Spleen (tissue), 11 donors: Measurements from ENCODE around the gene RASGEF1B. TPM values are rescaled to one million over a fixed set of nuclear protein-coding genes. Genes with fewer than 3 reads are reported as not detected.

Source experiments
- DNase-seq: peaks from one replicate; pipeline ENCODE4 v3.0.0-alpha.2; 2020
- H3K27ac ChIP-seq, 8 donors: fragments of 200-600 bp; sonication (generic) in 7 of 8; 1 replicate in 4 of 8; 2 replicates in 4 of 8; pipeline versions ENCODE4 v1.5.0 to v1.8.0; 2016 to 2021; ENCODE audit warnings: inconsistent platforms in 4 of 8, mild to moderate bottlenecking in 4 of 8, moderate library complexity in 1 of 8
- H3K27me3 ChIP-seq, 7 donors: fragments of 200-600 bp; sonication (generic) in 6 of 7; replicated peaks in 1 of 7; 1 replicate in 4 of 7; 2 replicates in 3 of 7; pipeline versions ENCODE4 v1.5.0 to v1.8.0; 2016 to 2021; ENCODE audit warnings: inconsistent platforms in 3 of 7, mild to moderate bottlenecking in 1 of 7
- H3K36me3 ChIP-seq, 6 donors: fragments of 200-600 bp; sonication (generic) in 5 of 6; 1 replicate in 4 of 6; 2 replicates in 2 of 6; pipeline versions ENCODE4 v1.5.0 to v1.8.0; 2016 to 2021; ENCODE audit warnings: inconsistent platforms in 2 of 6
- H3K4me1 ChIP-seq, 6 donors: fragments of 200-600 bp; sonication (generic) in 5 of 6; 1 replicate in 3 of 6; 2 replicates in 3 of 6; pipeline versions ENCODE4 v1.5.0 to v1.8.0; 2016 to 2021; ENCODE audit warnings: inconsistent platforms in 3 of 6
- H3K4me3 ChIP-seq, 8 donors: fragments of 200-600 bp; sonication (generic) in 7 of 8; 1 replicate in 4 of 8; 2 replicates in 4 of 8; pipeline versions ENCODE4 v1.5.0 to v1.8.0; 2016 to 2021; ENCODE audit warnings: inconsistent platforms in 4 of 8, mild to moderate bottlenecking in 4 of 8, moderate library complexity in 2 of 8
- H3K9me3 ChIP-seq, 8 donors: fragments of 200-600 bp; sonication (generic) in 7 of 8; 1 replicate in 4 of 8; 2 replicates in 4 of 8; pipeline versions ENCODE4 v1.5.0 to v1.8.0; 2016 to 2021; ENCODE audit warnings: inconsistent platforms in 4 of 8
- POLR2A ChIP-seq, 3 donors: fragments of 450-650 bp; IDR thresholded peaks; one replicate each; pipeline ENCODE4 v1.5.1; 2017; ENCODE audit warnings: antibody characterized with exemption in 3 of 3, mild to moderate bottlenecking in 1 of 3
- POLR2AphosphoS5 ChIP-seq, 3 donors: sonication (generic); formaldehyde crosslinking; IDR thresholded peaks; one replicate each; pipeline ENCODE4 v1.5.1; 2017; ENCODE audit warnings: antibody characterized with exemption in 3 of 3
- WGBS, 5 donors: extraction: QIAGEN DNeasy Blood & Tissue Kit in 3 of 5; methylation state at CpG; one replicate each; pipeline versions ENCODE4 v1.1.5 to v1.1.7; 2013 to 2018; 5-methylcytosine and 5-hydroxymethylcytosine counted together
- intact Hi-C: fragments of 100-400 bp; cut with DNase I; formaldehyde crosslinking; loops from one replicate; pipeline ENCODE4 v1.15.0; 2023; ENCODE audit warnings: low total_unique reads
- polyA plus RNA-seq, 3 donors: library from polyadenylated mRNA; stranded (reverse); fragments of 200-250 nt; gene quantifications; one replicate each; pipeline ENCODE4 v1.2.1, GENCODE V29; 2013
- total RNA-seq, 7 donors: library from RNA; depleted of rRNA in 3 of 7; stranded (reverse); fragments of >200 nt in 3 of 7; fragmentation: NEBNext Ultra II Directional in 4 of 7; extraction: Animal tissue kit (Norgen Biotek cat#: 25700) in 4 of 7; gene quantifications; one replicate each; pipeline versions ENCODE4 v1.1.0 to v1.2.1, GENCODE V29; 2016 to 2021
- TF ChIP-seq, protein P1 (sequence below), 11 experiments: fragments of 200-600 bp in 7 of 11; fragments of 450-650 bp in 4 of 11; sonication (generic) in 4 of 11; IDR thresholded peaks in 8 of 11; conservative IDR thresholded peaks in 3 of 11; 1 replicate in 7 of 11; 2 replicates in 4 of 11; pipeline versions ENCODE4 v1.4.0 to v1.8.0; 2016 to 2021; ENCODE audit warnings: antibody characterized with exemption in 11 of 11, inconsistent platforms in 4 of 11, mild to moderate bottlenecking in 1 of 11
- donor health status: healthy with polysubstance abuse.
- donor health status: DM: no; HTN: no; CAD: no; lungs with moderate emphysema.
- donor health status: DM: no; HTN: no; CAD: no.
- donor health status: Bipolar disorder and iron deficiency.
- donor health status: healthy.
- donor health status: DM: no; HTN: no; CAD: no.
- donor health status: DM: yes; HTN: yes; CAD: no.

The RASGEF1B gene
- total and polyA plus RNA-seq, 10 donors: 9.4 to 69.5 (median 32.0) TPM

DNA sequence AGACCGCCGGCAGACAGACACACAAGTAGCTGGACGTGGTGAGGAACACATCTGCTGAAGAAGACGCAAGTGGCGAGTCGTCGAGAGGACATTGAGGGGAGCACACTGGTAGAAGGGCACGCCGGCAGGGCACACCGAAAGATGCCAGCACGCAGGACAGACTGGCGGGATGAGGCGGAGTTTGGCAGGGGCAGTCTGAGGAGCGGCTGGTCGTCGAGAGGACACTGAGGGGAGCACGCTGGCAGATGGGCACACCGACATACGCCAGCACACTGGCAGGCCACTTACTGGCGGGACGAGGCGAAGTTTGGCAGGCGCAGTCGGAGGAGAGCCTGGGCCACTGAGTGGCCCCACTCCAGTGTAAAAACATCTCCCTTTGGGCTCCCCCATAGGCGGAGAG, 42.1 kb downstream of the RASGEF1B start:
- no peaks in the 10 kb centered on the region for H3K27me3 ChIP-seq
- WGBS, 5 donors: 96 to 99% (median 98%) methylated on average over 25 of the region's 25 CpGs
- no peaks in the 10 kb centered on the region for H3K4me1 ChIP-seq
- H3K9me3 ChIP-seq: no peaks in the 10 kb centered on the region
- intact Hi-C loops: no loop called here
- H3K4me3 ChIP-seq: no peak overlapping the region
- DNase-seq: no peak
- peak in 1 of 3 donors; percentile 50 for TF ChIP-seq POLR2AphosphoS5 (IDR thresholded peaks at IDR 0.05)
- TF ChIP-seq, protein P1, sequence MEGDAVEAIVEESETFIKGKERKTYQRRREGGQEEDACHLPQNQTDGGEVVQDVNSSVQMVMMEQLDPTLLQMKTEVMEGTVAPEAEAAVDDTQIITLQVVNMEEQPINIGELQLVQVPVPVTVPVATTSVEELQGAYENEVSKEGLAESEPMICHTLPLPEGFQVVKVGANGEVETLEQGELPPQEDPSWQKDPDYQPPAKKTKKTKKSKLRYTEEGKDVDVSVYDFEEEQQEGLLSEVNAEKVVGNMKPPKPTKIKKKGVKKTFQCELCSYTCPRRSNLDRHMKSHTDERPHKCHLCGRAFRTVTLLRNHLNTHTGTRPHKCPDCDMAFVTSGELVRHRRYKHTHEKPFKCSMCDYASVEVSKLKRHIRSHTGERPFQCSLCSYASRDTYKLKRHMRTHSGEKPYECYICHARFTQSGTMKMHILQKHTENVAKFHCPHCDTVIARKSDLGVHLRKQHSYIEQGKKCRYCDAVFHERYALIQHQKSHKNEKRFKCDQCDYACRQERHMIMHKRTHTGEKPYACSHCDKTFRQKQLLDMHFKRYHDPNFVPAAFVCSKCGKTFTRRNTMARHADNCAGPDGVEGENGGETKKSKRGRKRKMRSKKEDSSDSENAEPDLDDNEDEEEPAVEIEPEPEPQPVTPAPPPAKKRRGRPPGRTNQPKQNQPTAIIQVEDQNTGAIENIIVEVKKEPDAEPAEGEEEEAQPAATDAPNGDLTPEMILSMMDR (IDR thresholded peaks at IDR 0.05 in 8 of 11, conservative IDR thresholded peaks at IDR 0.05 in 3 of 11): no peak
- TF ChIP-seq POLR2A (IDR thresholded peaks at IDR 0.05): no peak
- H3K36me3 ChIP-seq: peaks cover 0 to 100% (median 75%) of the 10 kb centered on the region in 6 donors
- no peak overlapping the region for H3K27ac ChIP-seq

DNA sequence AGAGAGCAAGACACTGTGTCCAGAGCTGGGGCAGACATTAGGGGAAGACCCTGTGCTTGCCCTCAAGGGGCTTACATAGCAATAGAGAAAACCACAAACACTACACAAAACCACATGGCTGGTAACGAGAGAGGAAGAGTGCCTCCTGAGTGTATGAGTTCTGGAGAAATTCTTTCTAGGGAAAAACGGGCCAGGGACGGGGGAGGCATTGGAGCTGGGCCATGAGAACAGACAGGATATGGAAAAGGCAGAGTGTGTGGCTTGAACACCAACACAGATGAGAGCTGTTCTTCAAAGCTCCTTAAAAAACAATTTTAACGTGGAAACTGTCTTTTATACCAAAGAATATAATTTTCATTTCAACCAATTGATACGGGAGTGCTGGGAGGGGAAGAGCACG, 42.7 kb downstream of the RASGEF1B start:
- intact Hi-C loops: no loop called here
- H3K27ac ChIP-seq: no peak overlapping the region
- no peaks in the 10 kb centered on the region for H3K27me3 ChIP-seq
- no peaks in the 10 kb centered on the region for H3K9me3 ChIP-seq
- WGBS, 5 donors: 76 to 82% (median 80%) methylated on average over 6 of the region's 6 CpGs
- H3K4me1 ChIP-seq: no peaks in the 10 kb centered on the region
- DNase-seq: no peak
- H3K4me3 ChIP-seq: no peak overlapping the region
- peaks cover 0 to 98% (median 70%) of the 10 kb centered on the region in 6 donors for H3K36me3 ChIP-seq
- no peak for TF ChIP-seq POLR2A (IDR thresholded peaks at IDR 0.05)
- TF ChIP-seq, protein P1 (IDR thresholded peaks at IDR 0.05 in 8 of 11, conservative IDR thresholded peaks at IDR 0.05 in 3 of 11): no peak
- no peak for TF ChIP-seq POLR2AphosphoS5 (IDR thresholded peaks at IDR 0.05)

DNA sequence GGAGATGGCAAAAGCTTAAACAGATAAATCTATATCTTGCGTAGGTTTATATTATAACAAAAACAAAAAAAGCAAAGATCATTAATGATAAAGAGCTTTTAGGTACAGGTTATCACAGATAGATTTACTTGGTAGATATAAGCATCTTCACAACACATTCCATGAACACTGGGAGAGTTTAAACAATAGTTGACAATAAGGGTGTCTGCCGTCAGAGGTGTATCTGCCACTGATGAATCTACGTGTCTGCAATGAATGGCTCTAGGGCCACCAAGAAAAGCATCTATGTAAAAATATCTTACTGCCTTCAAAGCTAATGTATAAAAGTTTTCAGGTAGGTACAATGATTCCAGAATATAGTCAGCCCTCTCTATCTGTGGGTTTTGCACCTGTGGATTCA, 43.7 kb downstream of the RASGEF1B start:
- no peak overlapping the region for H3K4me3 ChIP-seq
- WGBS, 5 donors: 84 to 93% (median 88%) methylated on average over 3 of the region's 3 CpGs
- peaks cover 0 to 1% (median 0%) of the 10 kb centered on the region in 6 donors for H3K4me1 ChIP-seq
- H3K9me3 ChIP-seq: no peaks in the 10 kb centered on the region
- H3K27me3 ChIP-seq: no peaks in the 10 kb centered on the region
- TF ChIP-seq, protein P1 (IDR thresholded peaks at IDR 0.05 in 8 of 11, conservative IDR thresholded peaks at IDR 0.05 in 3 of 11): no peak
- TF ChIP-seq POLR2A (IDR thresholded peaks at IDR 0.05) (no peak), POLR2AphosphoS5 (IDR thresholded peaks at IDR 0.05) (no peak)
- no peak for DNase-seq
- H3K36me3 ChIP-seq: peaks cover 0 to 88% (median 59%) of the 10 kb centered on the region in 6 donors
- peak overlapping the region in 1 of 8 donors; percentile 19 for H3K27ac ChIP-seq
- intact Hi-C loops: no loop called here

DNA sequence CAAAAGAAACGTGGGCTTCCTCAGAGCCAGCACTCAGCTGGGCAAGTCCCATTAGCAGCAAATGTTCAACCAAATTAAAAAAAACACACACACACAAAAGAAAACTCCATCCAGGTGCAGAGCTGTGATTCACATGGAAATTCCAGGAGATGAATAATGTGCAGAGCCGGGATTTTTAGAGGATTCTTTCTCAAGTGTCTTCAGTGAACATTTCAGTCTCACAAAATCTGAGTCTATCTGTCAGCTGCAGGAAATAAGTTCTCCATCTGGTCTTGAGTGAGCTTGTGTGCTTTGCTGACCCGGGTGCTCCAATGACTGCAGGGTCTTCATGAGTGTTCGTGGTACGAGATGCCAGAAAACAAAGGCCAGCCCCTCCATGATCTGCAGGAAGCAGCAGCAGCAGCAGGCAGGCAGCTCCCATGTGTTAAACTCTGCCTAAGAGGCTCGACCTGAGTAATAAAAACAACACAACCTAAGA, 44.3 kb downstream of the RASGEF1B start:
- no peaks in the 10 kb centered on the region for H3K9me3 ChIP-seq
- no peaks in the 10 kb centered on the region for H3K27me3 ChIP-seq
- 54 to 66% (median 60%) methylated on average over 6 of the region's 6 CpGs for WGBS, 5 donors
- TF ChIP-seq POLR2AphosphoS5 (IDR thresholded peaks at IDR 0.05) (no peak), POLR2A (IDR thresholded peaks at IDR 0.05) (no peak)
- TF ChIP-seq, protein P1 (IDR thresholded peaks at IDR 0.05 in 8 of 11, conservative IDR thresholded peaks at IDR 0.05 in 3 of 11): no peak
- peaks cover 0 to 7% (median 0%) of the 10 kb centered on the region in 6 donors for H3K4me1 ChIP-seq
- no peak for DNase-seq
- intact Hi-C loops: no loop called here
- H3K36me3 ChIP-seq: peaks cover 0 to 82% (median 54%) of the 10 kb centered on the region in 6 donors
- peak overlapping the region in 1 of 8 donors; percentile 19 for H3K27ac ChIP-seq
- no peak overlapping the region for H3K4me3 ChIP-seq
